Subcutaneous adipose tissue (tissue), 4 donors: ENCODE results near the gene ZNF639. TPM values are rescaled to one million over a fixed set of nuclear protein-coding genes. Genes with fewer than 3 reads are reported as not detected.

ENCODE experiments used
- CTCF ChIP-seq: fragments of 450-650 bp; IDR thresholded peaks from one replicate; pipeline ENCODE4 v1.5.1; 2016; ENCODE audit warnings: low read depth, mild to moderate bottlenecking, control low read depth, antibody characterized with exemption, moderate library complexity
- total RNA-seq, 4 donors: library from RNA; depleted of rRNA; stranded (reverse); fragments of >200 nt; gene quantifications; one replicate each; pipeline ENCODE4 v1.1.0, GENCODE V29; 2016

The ZNF639 gene
- total RNA-seq, 4 donors from 2014 or later, result 36.5 to 46.5 (median 41.6) TPM

GRCh38 chr3:179286331-179286730 lies 36.5 kb upstream of the ZNF639 start:
- no peak for TF ChIP-seq CTCF

GRCh38 chr3:179288845-179289244 lies 34.0 kb upstream of the ZNF639 start:
- no peak for TF ChIP-seq CTCF

GRCh38 chr3:179289295-179289694 lies 33.5 kb upstream of the ZNF639 start:
- no peak for TF ChIP-seq CTCF

- TF ChIP-seq CTCF, result no peak
These were observed 30.4 kb upstream of the ZNF639 start for GRCh38 chr3:179292450-179292849.

GRCh38 chr3:179297971-179298725 lies 24.7 kb upstream of the ZNF639 start:
- no peak for TF ChIP-seq CTCF

GRCh38 chr3:179299316-179299715 lies 23.5 kb upstream of the ZNF639 start:
- no peak for TF ChIP-seq CTCF

- no peak for TF ChIP-seq CTCF
These were observed 22.7 kb upstream of the ZNF639 start for GRCh38 chr3:179299999-179300613.
